ENCODE results near the gene UBE3D. TPM values are rescaled to one million over a fixed set of nuclear protein-coding genes. Genes with fewer than 3 reads are reported as not detected.

UBE3D gene
- total and polyA plus RNA-seq, 3 donors from 2014 or later = 2.4 to 16.4 (median 13.9) TPM

- no peak overlapping the region for H3K27ac ChIP-seq
- H3K4me1 ChIP-seq = no peaks in the 10 kb centered on the region
- H3K4me3 ChIP-seq = no peak overlapping the region
- WGBS, 2 donors = 42 to 82% methylated on average over 2 of the region's 2 CpGs
- H3K9me3 ChIP-seq = no peaks in the 10 kb centered on the region
- no peaks in the 10 kb centered on the region for H3K36me3 ChIP-seq (ENCODE audit: low read depth, missing control alignments)
- intact Hi-C loops (cut with DNase I; ENCODE audit: low total_unique reads) = no loop called here
- DNase-seq = no peak
- no peaks in the 10 kb centered on the region for H3K27me3 ChIP-seq
- no peak for TF ChIP-seq POLR2A (IDR thresholded peaks at IDR 0.05)
- TF ChIP-seq, protein P1, sequence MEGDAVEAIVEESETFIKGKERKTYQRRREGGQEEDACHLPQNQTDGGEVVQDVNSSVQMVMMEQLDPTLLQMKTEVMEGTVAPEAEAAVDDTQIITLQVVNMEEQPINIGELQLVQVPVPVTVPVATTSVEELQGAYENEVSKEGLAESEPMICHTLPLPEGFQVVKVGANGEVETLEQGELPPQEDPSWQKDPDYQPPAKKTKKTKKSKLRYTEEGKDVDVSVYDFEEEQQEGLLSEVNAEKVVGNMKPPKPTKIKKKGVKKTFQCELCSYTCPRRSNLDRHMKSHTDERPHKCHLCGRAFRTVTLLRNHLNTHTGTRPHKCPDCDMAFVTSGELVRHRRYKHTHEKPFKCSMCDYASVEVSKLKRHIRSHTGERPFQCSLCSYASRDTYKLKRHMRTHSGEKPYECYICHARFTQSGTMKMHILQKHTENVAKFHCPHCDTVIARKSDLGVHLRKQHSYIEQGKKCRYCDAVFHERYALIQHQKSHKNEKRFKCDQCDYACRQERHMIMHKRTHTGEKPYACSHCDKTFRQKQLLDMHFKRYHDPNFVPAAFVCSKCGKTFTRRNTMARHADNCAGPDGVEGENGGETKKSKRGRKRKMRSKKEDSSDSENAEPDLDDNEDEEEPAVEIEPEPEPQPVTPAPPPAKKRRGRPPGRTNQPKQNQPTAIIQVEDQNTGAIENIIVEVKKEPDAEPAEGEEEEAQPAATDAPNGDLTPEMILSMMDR (IDR thresholded peaks at IDR 0.05) = no peak
Observed at GRCh38 chr6:82988930-82989351, 76.7 kb downstream of the UBE3D start.

DNA sequence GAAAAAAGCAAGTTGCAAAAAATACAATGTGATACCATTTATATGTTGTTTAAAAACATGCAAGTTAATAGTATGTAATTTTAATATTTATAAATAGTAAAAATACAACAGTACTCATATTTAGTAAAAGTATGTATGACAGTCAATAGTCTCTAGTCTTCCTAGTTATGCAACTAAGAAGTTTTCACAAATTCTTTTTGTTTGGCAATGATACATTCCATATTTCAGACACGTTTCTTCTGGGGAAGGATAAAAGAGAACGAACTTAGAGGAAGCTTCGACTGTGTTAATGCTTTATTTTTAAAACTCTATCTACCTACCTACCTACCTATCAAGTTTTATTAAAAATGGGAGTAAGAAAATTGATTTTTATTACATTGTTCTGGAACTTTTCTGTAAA lies 77.7 kb downstream of the UBE3D start:
- Histone ChIP-seq H3K36me3 (ENCODE audit: low read depth, missing control alignments) (no peaks in the 10 kb centered on the region), H3K4me3 (no peak overlapping the region), H3K9me3 (no peaks in the 10 kb centered on the region), H3K27me3 (no peaks in the 10 kb centered on the region), H3K27ac (no peak overlapping the region), H3K4me1 (no peaks in the 10 kb centered on the region)
- no peak for DNase-seq
- intact Hi-C loops (cut with DNase I; ENCODE audit: low total_unique reads) = no loop called here
- no peak for TF ChIP-seq POLR2A (IDR thresholded peaks at IDR 0.05)
- TF ChIP-seq, protein P1 (IDR thresholded peaks at IDR 0.05) = no peak
- WGBS, 2 donors = 70 to 87% methylated on average over 3 of the region's 3 CpGs

DNA sequence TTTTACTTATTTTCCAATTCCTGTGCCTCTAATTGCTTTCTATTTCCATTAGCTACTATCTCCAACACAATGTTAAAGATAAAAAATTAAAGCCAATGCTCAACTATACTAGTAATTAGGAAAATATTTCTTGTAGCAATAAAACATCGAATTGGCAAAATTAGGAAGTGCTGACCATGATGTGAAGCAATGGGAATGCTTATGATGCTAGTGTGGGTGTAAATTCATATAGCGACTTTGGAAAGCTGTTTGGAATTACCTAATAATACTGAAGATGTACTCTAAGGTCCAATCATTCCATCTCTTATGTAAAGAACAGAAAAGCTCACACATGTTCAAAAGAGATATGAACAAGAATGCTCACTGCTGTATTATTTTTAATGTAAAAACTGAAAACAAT lies 78.2 kb downstream of the UBE3D start:
- Histone ChIP-seq H3K4me1 (no peaks in the 10 kb centered on the region), H3K27ac (no peak overlapping the region), H3K27me3 (no peaks in the 10 kb centered on the region), H3K9me3 (no peaks in the 10 kb centered on the region), H3K4me3 (no peak overlapping the region), H3K36me3 (ENCODE audit: low read depth, missing control alignments) (no peaks in the 10 kb centered on the region)
- TF ChIP-seq, protein P1 (IDR thresholded peaks at IDR 0.05) = no peak
- no peak for TF ChIP-seq POLR2A (IDR thresholded peaks at IDR 0.05)
- intact Hi-C loops (cut with DNase I; ENCODE audit: low total_unique reads) = no loop called here
- 85 to 89% methylated on average over 2 of the region's 2 CpGs for WGBS, 2 donors
- DNase-seq = no peak

DNA sequence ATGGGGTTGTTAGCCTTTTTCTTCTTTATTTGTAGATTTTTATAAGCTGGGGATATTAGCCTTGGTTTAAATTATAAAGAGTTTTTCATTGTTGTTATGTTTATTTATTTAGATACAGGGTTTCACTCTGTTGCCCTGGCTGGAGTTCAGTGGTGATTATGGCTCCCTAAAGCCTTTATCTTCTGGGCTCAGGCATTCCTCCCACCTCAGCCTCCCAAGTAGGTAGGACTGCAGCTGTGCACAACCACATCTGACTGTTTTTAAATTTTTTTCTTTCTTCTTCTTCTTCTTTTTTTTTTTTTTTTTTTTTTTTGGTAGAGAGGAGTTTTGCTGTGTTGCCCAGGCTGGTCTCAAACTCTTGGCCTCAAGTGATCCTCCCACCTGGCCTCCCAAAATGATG lies 80.9 kb downstream of the UBE3D start:
- Histone ChIP-seq H3K9me3 (no peaks in the 10 kb centered on the region), H3K4me3 (no peak overlapping the region), H3K36me3 (ENCODE audit: low read depth, missing control alignments) (no peaks in the 10 kb centered on the region), H3K4me1 (no peaks in the 10 kb centered on the region), H3K27ac (no peak overlapping the region), H3K27me3 (no peaks in the 10 kb centered on the region)
- no peak for TF ChIP-seq POLR2A (IDR thresholded peaks at IDR 0.05)
- TF ChIP-seq, protein P1 (IDR thresholded peaks at IDR 0.05) = no peak
- DNase-seq = no peak
- intact Hi-C loops (cut with DNase I; ENCODE audit: low total_unique reads) = no loop called here

GRCh38 chr6:82980086-82980485 lies 85.6 kb downstream of the UBE3D start:
- H3K27me3 ChIP-seq = no peaks in the 10 kb centered on the region
- H3K4me1 ChIP-seq = no peaks in the 10 kb centered on the region
- no peak for TF ChIP-seq POLR2A (IDR thresholded peaks at IDR 0.05)
- TF ChIP-seq, protein P1 (IDR thresholded peaks at IDR 0.05) = no peak
- H3K9me3 ChIP-seq = no peaks in the 10 kb centered on the region
- 52 to 59% methylated on average over 1 of the region's 1 CpG for WGBS, 2 donors
- H3K27ac ChIP-seq = no peak overlapping the region
- no peaks in the 10 kb centered on the region for H3K36me3 ChIP-seq (ENCODE audit: low read depth, missing control alignments)
- no peak for DNase-seq
- intact Hi-C loops (cut with DNase I; ENCODE audit: low total_unique reads) = no loop called here
- no peak overlapping the region for H3K4me3 ChIP-seq

All from testis (tissue), 3 donors.